Measurements from ENCODE around the gene FTO.

DNA sequence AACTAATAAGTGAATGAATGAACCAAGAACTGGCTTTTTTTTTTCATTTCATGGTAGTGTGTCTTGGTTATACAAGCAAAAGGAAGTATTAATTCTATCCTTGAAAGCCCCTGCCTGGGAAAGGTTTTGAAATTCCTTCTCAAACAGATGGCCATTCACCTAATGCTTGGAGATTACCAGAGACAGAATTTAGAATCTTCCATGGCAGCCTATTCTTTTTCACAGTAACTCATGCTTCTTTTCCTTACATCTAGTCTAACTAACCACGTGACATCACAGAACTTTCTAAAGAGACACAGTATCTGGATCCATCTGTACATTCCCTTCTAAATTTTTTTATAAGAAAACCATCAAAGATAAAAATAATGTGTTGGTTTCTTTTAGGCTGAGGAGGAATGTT is 151.6 kb downstream of the FTO start:
- TF ChIP-seq, protein P1, sequence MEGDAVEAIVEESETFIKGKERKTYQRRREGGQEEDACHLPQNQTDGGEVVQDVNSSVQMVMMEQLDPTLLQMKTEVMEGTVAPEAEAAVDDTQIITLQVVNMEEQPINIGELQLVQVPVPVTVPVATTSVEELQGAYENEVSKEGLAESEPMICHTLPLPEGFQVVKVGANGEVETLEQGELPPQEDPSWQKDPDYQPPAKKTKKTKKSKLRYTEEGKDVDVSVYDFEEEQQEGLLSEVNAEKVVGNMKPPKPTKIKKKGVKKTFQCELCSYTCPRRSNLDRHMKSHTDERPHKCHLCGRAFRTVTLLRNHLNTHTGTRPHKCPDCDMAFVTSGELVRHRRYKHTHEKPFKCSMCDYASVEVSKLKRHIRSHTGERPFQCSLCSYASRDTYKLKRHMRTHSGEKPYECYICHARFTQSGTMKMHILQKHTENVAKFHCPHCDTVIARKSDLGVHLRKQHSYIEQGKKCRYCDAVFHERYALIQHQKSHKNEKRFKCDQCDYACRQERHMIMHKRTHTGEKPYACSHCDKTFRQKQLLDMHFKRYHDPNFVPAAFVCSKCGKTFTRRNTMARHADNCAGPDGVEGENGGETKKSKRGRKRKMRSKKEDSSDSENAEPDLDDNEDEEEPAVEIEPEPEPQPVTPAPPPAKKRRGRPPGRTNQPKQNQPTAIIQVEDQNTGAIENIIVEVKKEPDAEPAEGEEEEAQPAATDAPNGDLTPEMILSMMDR (CRISPR knock-in tag; IDR thresholded peaks at IDR 0.05): no peak
- TF ChIP-seq CREM (IDR thresholded peaks at IDR 0.05) (no peak), CREM (CRISPR knock-in tag; IDR thresholded peaks at IDR 0.05) (no peak), DPF2 (CRISPR knock-in tag; IDR thresholded peaks at IDR 0.05; ENCODE audit: borderline replicate concordance, low read depth) (no peak), ZSCAN20 (CRISPR knock-in tag; IDR thresholded peaks at IDR 0.05; ENCODE audit: borderline replicate concordance) (no peak), DNMT3B (CRISPR knock-in tag; conservative IDR thresholded peaks at IDR 0.05) (no peak), PCBP1 (IDR thresholded peaks at IDR 0.05; ENCODE audit: borderline replicate concordance, low read depth, low read length) (no peak), U2AF1 (optimal IDR thresholded peaks at IDR 0.05; ENCODE audit: low read depth, low read length) (no peak)
- TF ChIP-seq, protein P2, sequence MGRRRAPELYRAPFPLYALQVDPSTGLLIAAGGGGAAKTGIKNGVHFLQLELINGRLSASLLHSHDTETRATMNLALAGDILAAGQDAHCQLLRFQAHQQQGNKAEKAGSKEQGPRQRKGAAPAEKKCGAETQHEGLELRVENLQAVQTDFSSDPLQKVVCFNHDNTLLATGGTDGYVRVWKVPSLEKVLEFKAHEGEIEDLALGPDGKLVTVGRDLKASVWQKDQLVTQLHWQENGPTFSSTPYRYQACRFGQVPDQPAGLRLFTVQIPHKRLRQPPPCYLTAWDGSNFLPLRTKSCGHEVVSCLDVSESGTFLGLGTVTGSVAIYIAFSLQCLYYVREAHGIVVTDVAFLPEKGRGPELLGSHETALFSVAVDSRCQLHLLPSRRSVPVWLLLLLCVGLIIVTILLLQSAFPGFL (CRISPR knock-in tag; IDR thresholded peaks at IDR 0.05): no peak
- TF ChIP-seq, protein P3, sequence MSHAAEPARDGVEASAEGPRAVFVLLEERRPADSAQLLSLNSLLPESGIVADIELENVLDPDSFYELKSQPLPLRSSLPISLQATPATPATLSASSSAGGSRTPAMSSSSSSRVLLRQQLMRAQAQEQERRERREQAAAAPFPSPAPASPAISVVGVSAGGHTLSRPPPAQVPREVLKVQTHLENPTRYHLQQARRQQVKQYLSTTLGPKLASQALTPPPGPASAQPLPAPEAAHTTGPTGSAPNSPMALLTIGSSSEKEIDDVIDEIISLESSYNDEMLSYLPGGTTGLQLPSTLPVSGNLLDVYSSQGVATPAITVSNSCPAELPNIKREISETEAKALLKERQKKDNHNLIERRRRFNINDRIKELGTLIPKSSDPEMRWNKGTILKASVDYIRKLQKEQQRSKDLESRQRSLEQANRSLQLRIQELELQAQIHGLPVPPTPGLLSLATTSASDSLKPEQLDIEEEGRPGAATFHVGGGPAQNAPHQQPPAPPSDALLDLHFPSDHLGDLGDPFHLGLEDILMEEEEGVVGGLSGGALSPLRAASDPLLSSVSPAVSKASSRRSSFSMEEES (CRISPR knock-in tag; IDR thresholded peaks at IDR 0.05): no peak
